HG02981 (cell line): ENCODE measurements around the gene TTC28.

ENCODE experiments used
- ATAC-seq: cut with Tn5 transposase; IDR thresholded peaks from one replicate; pipeline ENCODE4 v1.9.1; 2021; ENCODE audit warnings: mild to moderate bottlenecking, moderate library complexity; ENCODE audit not compliant: unreplicated experiment

TTC28 gene

GRCh38 chr22:28443526-28443876 is 236.1 kb downstream of the TTC28 start:
- ATAC-seq: no peak

- no peak for ATAC-seq
Observed at GRCh38 chr22:28442711-28443525, 236.7 kb downstream of the TTC28 start.

- ATAC-seq: no peak
Observed at GRCh38 chr22:28442264-28442710, 237.4 kb downstream of the TTC28 start.

DNA sequence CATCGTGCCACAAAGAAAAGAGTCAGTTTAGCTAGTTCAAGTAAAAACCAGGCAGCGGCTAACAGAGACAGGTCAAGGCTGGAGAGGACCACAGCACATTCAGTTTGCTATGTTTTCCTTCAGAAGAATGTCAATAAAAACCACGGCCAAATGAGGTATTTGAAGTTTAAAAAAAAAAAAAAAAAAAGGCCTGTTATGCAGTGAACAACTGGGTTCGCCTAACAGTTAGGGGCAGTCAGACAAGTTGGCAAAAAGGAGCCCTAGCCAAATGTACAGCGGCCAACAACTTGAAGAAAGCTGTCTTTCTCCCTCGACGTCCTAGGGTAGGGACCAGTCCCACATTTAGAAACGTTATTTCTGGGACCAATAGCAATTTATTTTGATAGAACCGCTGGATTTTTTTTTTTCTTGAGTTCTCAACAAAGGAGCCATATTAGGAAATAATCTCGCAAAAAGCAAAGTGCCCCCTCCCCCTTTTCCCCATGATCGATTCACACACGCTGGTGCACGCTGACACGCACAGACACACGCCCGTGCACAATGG is 237.8 kb downstream of the TTC28 start:
- no peak for ATAC-seq

GRCh38 chr22:28440592-28441390 is 238.8 kb downstream of the TTC28 start:
- no peak for ATAC-seq

- no peak for ATAC-seq
Observed at GRCh38 chr22:28438183-28438768, 241.4 kb downstream of the TTC28 start.

- no peak for ATAC-seq
Observed at GRCh38 chr22:28435982-28436381, 243.7 kb downstream of the TTC28 start.

DNA sequence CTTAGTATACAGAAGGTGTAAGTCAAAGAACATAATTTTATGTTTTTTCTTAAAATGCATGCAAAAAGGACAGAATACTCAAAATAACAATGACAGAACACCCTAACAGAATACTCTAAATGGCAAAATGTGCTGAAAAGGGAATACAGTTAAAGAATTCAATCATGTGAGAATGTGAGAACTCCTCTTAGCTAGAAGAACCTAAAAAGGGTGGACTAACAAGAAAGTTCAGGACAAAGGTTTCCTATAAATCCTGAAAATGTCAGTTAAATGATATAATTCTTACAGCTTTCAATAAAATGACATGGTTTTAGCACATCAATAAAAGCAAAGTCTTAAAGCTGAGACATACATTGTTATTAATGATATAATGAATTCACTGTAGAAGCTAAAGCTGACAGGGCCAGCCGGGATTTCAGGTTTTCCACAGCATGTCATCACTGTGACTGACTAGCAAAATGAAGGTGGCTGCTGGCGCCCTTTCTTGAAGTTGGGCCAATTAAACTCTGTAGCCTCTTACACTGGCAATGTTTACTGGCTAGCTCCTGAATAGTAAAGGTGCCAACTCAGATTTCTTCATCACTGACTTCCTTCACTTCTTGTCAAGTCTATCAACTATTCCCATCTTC is 244.4 kb downstream of the TTC28 start:
- no peak for ATAC-seq

DNA sequence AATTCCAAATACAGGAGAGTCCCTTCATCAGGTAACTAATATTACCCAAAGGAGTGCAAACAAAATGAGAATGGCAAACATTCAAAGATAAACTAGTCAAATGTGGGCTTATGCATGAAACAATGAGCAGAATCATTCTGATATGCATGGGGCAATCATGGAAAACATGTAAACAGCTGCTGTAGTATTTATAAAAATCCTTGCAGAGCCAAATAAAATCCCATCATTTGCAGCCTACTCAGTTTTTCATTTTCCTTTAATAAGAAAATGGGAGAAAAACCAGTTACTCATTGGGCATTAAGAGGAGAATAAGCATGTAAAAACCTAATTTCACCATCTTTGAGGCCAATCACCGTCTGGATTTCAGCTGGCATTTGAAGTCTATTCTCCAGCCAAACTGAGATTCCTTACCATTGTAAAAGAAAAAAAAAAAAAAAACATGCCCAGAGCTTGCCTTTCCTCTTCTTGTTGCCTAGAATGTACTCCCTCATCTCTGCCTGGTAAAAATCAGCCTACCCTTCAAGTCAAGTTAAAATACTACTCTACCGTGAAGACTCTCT is 249.1 kb downstream of the TTC28 start:
- no peak for ATAC-seq

GRCh38 chr22:28429711-28430110 is 249.9 kb downstream of the TTC28 start:
- ATAC-seq: no peak

DNA sequence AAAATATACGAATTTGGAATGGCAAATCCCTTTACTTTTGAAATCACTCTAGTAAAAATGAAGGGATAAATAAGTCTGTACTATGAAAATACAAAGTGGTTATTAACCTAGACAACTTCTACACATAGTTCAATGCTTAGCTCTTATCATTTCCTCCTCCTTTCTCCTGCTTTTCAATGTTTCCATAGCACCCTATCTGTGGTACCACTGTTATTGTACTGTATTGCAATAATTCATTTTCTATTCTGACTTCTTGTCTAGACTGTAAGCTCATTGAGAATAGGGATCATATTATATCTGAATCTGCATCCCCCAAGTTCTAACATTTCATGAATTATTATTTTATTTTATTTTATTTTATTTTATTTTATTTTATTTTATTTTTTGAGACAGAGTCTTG is 251.4 kb downstream of the TTC28 start:
- ATAC-seq: no peak

DNA sequence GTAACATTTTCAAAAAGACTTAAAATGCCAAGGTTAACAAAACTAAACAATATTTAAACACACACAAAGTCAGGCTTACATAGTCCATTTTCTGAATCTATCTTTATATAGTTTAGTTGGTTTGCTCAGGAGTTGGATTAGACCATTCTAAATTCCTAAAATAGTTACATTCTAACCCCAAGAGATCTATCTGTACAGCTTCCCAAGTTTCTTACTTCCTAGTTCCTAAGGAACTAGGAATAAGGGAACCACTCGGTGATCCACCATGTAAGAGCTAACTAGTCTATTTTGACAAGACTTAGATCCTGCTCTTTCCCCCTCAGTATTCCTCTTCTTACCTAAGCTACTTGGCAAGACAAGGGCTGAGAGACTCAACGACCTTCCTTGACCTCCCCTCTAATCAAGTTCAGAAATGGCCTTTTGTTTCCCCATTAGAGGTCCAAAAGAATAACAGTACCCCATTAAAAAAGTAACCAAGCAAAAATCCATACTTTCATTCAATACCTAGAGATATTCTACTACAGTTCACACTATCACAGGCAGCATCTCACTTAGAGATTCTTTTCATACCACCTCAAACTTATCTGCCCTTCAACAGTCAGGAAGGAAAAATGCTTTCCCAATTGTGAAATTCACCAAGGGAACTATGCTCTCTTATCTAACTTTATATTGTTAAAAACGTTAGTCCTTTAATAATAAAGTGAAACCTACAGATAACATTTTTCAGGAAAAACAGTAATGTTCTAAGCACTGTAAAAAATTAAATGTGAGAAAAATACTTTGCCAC is 253.1 kb downstream of the TTC28 start:
- ATAC-seq: no peak

DNA sequence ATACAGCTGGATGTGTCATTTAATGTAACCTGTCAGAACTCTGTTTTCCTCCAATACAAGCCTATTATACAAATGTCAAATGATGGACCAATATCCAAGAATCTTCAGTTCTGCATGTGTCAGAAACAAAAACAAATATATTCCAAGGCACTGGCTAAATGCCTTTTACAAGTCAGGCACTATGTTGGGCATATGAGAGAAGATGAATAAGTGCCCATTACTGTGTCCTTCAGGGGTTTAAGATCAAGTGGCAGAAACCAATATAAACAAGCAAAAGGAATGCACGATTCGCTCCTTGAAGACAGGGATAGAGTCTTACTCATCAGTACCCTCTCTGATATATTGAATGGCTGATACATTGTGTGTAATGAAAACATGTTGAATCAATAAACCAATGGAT is 254.4 kb downstream of the TTC28 start:
- no peak for ATAC-seq

GRCh38 chr22:28424427-28425080 is 255.1 kb downstream of the TTC28 start:
- no peak for ATAC-seq

- ATAC-seq: no peak
Observed at GRCh38 chr22:28419919-28420318, 259.7 kb downstream of the TTC28 start.

DNA sequence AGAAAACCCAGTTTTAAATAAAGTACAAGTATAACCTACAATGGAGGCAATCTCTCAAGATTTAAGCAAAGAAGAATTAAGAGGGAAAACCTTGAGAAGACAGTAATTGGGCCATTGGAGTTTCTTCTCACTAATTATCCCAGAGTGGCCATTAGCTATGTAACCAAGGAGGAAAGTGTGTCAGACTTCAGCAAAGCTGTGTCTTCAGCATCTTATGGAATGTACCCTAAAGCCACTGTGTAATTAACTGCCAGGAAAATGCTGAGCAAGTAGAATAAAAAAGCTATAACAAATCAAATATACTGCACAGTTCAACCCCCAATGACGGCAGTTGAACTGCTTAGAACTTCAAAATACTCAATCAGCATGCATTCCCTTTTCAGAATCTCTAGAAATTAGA is 261.6 kb downstream of the TTC28 start:
- ATAC-seq: no peak

DNA sequence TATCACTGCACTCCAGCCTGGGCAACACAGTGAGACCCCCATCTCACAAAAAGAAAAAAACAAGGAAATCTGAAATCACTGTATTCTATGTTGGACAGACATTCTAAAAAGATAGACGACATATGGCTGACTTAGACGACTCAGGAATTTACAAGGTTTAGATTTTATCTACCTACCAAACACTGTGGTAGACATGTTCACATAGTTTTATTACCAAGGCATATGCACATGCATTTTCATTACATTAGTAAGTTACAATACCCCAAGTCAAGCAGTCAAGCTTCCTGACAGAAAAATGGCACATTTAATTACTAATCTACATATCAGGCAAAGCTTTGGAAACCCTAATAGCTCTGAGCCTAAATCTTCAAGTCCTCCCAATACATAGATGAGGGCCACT is 262.2 kb downstream of the TTC28 start:
- no peak for ATAC-seq

- ATAC-seq: no peak
Observed at GRCh38 chr22:28414913-28415312, 264.7 kb downstream of the TTC28 start.

- no peak for ATAC-seq
Observed at GRCh38 chr22:28413612-28414399, 265.8 kb downstream of the TTC28 start.
